Fibroblast of lung (primary cell): ENCODE results near the gene AGR3. TPM values are rescaled to one million over a fixed set of nuclear protein-coding genes. Genes with fewer than 3 reads are reported as not detected.
A peak's percentile ranks its signal among the peaks of the same experiment; 100 is the strongest.

Experiments used
- DNase-seq, 2 donors: peaks; one replicate each; pipeline versions ENCODE4 v3.0.0 to v3.0.0-alpha.2; 2010; ENCODE audit warnings: low read depth in 2 of 2
- H2AFZ ChIP-seq: 2 replicates; pipeline ENCODE4 v1.5.1; 2012; ENCODE audit warnings: low read length, control low read depth, inconsistent platforms
- H3K27ac ChIP-seq: 2 replicates; pipeline ENCODE4 v1.5.1; 2011; ENCODE audit warnings: low read length, control low read depth; ENCODE audit not compliant: insufficient read depth
- H3K27me3 ChIP-seq: 2 replicates; pipeline ENCODE4 v1.5.1; 2011; ENCODE audit warnings: mild to moderate bottlenecking, low read length; ENCODE audit not compliant: control insufficient read depth, insufficient read depth
- H3K36me3 ChIP-seq: 2 replicates; pipeline ENCODE4 v1.5.1; 2011; ENCODE audit warnings: low read length; ENCODE audit not compliant: control insufficient read depth, insufficient read depth
- H3K4me1 ChIP-seq: 2 replicates; pipeline ENCODE4 v1.5.1; 2011; ENCODE audit warnings: low read length; ENCODE audit not compliant: control insufficient read depth, insufficient read depth; ENCODE audit errors: extremely low read depth
- H3K4me2 ChIP-seq: 2 replicates; pipeline ENCODE4 v1.5.1; 2011; ENCODE audit warnings: low read length, control low read depth; ENCODE audit not compliant: insufficient read depth; ENCODE audit errors: extremely low read depth
- H3K4me3 ChIP-seq, 4 experiments: fragments of 200-600 bp in 1 of 4; sonication (generic) in 1 of 4; replicated peaks in 1 of 4; 2 replicates each; pipeline ENCODE4 v1.5.1; 2011 to 2016; ENCODE audit warnings: low read length in 4 of 4, low read depth in 3 of 4, mild to moderate bottlenecking in 3 of 4, control low read depth in 2 of 4, inconsistent platforms in 1 of 4, mixed read lengths in 1 of 4; ENCODE audit not compliant: insufficient read depth in 1 of 4; ENCODE audit errors: control extremely low read depth in 1 of 4
- H3K79me2 ChIP-seq: 2 replicates; pipeline ENCODE4 v1.5.1; 2012; ENCODE audit warnings: mild to moderate bottlenecking, low read length, inconsistent platforms; ENCODE audit not compliant: control insufficient read depth, insufficient read depth
- H3K9ac ChIP-seq: 2 replicates; pipeline ENCODE4 v1.5.1; 2011; ENCODE audit warnings: mild to moderate bottlenecking, low read length, control low read depth; ENCODE audit not compliant: insufficient read depth
- H3K9me3 ChIP-seq: 2 replicates; pipeline ENCODE4 v1.5.1; 2012; ENCODE audit warnings: low read depth, low read length; ENCODE audit not compliant: control insufficient read depth, insufficient read depth
- H4K20me1 ChIP-seq: 2 replicates; pipeline ENCODE4 v1.5.1; 2011; ENCODE audit warnings: low read length; ENCODE audit not compliant: control insufficient read depth, insufficient read depth; ENCODE audit errors: extremely low read depth
- EZH2 ChIP-seq: IDR thresholded peaks from 2 replicates; pipeline ENCODE4 v1.5.1; 2012; ENCODE audit warnings: low read length, control low read depth, mild to moderate bottlenecking; ENCODE audit errors: missing control alignments
- polyA plus RNA-seq, 2 donors: library from polyadenylated mRNA; depleted of rRNA in 1 of 2; stranded (reverse) in 1 of 2; unstranded in 1 of 2; fragments of >200 nt; gene quantifications; 2 replicates each; pipeline ENCODE4 v1.2.1, GENCODE V29; 2011 to 2012; ENCODE audit warnings: missing spikeins in 1 of 2
- total RNA-seq: library from RNA; depleted of rRNA; stranded (reverse); fragments of >200 nt; gene quantifications from 2 replicates; pipeline ENCODE4 v1.2.1, GENCODE V29; 2014
- TF ChIP-seq, protein P1 (sequence below), 2 donors: IDR thresholded peaks in 1 of 2; conservative IDR thresholded peaks in 1 of 2; 1 replicate in 1 of 2; 2 replicates in 1 of 2; pipeline ENCODE4 v1.5.1; 2011 to 2012; ENCODE audit warnings: low read length in 2 of 2, control low read depth in 1 of 2, inconsistent platforms in 1 of 2, low read depth in 1 of 2, mild to moderate bottlenecking in 1 of 2

Gene AGR3
- total and polyA plus RNA-seq, 2 donors (not counting 1 experiment from before 2014, with no cell fraction given): not detected

GRCh38 chr7:16838891-16839290 lies 42.9 kb downstream of the AGR3 start:
- Histone ChIP-seq H3K9me3 (no peaks in the 10 kb centered on the region), H3K4me3 (no peak overlapping the region), H3K4me1 (no peaks in the 10 kb centered on the region), H3K4me2 (no peak overlapping the region), H3K27me3 (no peaks in the 10 kb centered on the region), H4K20me1 (no peaks in the 10 kb centered on the region), H3K36me3 (no peaks in the 10 kb centered on the region), H3K9ac (no peak overlapping the region), H3K27ac (no peak overlapping the region), H3K79me2 (no peaks in the 10 kb centered on the region), H2AFZ (no peak overlapping the region)
- no peak for TF ChIP-seq EZH2
- TF ChIP-seq, protein P1, sequence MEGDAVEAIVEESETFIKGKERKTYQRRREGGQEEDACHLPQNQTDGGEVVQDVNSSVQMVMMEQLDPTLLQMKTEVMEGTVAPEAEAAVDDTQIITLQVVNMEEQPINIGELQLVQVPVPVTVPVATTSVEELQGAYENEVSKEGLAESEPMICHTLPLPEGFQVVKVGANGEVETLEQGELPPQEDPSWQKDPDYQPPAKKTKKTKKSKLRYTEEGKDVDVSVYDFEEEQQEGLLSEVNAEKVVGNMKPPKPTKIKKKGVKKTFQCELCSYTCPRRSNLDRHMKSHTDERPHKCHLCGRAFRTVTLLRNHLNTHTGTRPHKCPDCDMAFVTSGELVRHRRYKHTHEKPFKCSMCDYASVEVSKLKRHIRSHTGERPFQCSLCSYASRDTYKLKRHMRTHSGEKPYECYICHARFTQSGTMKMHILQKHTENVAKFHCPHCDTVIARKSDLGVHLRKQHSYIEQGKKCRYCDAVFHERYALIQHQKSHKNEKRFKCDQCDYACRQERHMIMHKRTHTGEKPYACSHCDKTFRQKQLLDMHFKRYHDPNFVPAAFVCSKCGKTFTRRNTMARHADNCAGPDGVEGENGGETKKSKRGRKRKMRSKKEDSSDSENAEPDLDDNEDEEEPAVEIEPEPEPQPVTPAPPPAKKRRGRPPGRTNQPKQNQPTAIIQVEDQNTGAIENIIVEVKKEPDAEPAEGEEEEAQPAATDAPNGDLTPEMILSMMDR (conservative IDR thresholded peaks at IDR 0.05 in 1 of 2, IDR thresholded peaks at IDR 0.05 in 1 of 2; ENCODE audit: low read depth in 1 of 2, low read length in 2 of 2): no peak
- no peak for DNase-seq

- H3K27ac ChIP-seq: no peak overlapping the region
- H3K9ac ChIP-seq: no peak overlapping the region
- H3K4me2 ChIP-seq: no peak overlapping the region
- H3K4me1 ChIP-seq: no peaks in the 10 kb centered on the region
- H3K79me2 ChIP-seq: no peaks in the 10 kb centered on the region
- H3K27me3 ChIP-seq: no peaks in the 10 kb centered on the region
- no peak overlapping the region for H3K4me3 ChIP-seq
- no peaks in the 10 kb centered on the region for H4K20me1 ChIP-seq
- DNase-seq: peak in 1 of 2 donors; percentile 29
- TF ChIP-seq, protein P1 (conservative IDR thresholded peaks at IDR 0.05 in 1 of 2, IDR thresholded peaks at IDR 0.05 in 1 of 2; ENCODE audit: low read depth in 1 of 2, low read length in 2 of 2): no peak
- TF ChIP-seq EZH2: no peak
- H2AFZ ChIP-seq: no peak overlapping the region
- H3K36me3 ChIP-seq: no peaks in the 10 kb centered on the region
- no peaks in the 10 kb centered on the region for H3K9me3 ChIP-seq
These were observed 43.4 kb downstream of the AGR3 start for GRCh38 chr7:16838386-16838785.

- no peaks in the 10 kb centered on the region for H4K20me1 ChIP-seq
- no peaks in the 10 kb centered on the region for H3K36me3 ChIP-seq
- no peak overlapping the region for H3K4me3 ChIP-seq
- DNase-seq: no peak
- no peak overlapping the region for H3K4me2 ChIP-seq
- H3K27ac ChIP-seq: no peak overlapping the region
- no peak overlapping the region for H3K9ac ChIP-seq
- no peaks in the 10 kb centered on the region for H3K4me1 ChIP-seq
- H3K27me3 ChIP-seq: no peaks in the 10 kb centered on the region
- no peak for TF ChIP-seq EZH2
- TF ChIP-seq, protein P1 (conservative IDR thresholded peaks at IDR 0.05 in 1 of 2, IDR thresholded peaks at IDR 0.05 in 1 of 2; ENCODE audit: low read depth in 1 of 2, low read length in 2 of 2): no peak
- no peaks in the 10 kb centered on the region for H3K9me3 ChIP-seq
- no peaks in the 10 kb centered on the region for H3K79me2 ChIP-seq
- no peak overlapping the region for H2AFZ ChIP-seq
These were observed 45.3 kb downstream of the AGR3 start for GRCh38 chr7:16836481-16836880.
